NCI-H510A treated with DMSO at 0.1 percent for 48 hours (cell line): ENCODE data around the gene CHST9.
"Not testable (repeated sequence)": the region's sequence is repeated elsewhere in the genome, so short reads cannot be mapped to it uniquely, and the experiment has no call there.

Experiments
- DNase-seq: peaks from one replicate; lab custom pipeline; 2025; lab: John Stamatoyannopoulos, UW

Gene CHST9

GRCh38 chr18:27004056-27004829 lies 180.9 kb downstream of the CHST9 start:
- DNase-seq = no peak

- DNase-seq = no peak
Measured at GRCh38 chr18:26999797-27000196, 185.3 kb downstream of the CHST9 start.

- DNase-seq = no peak
Measured at GRCh38 chr18:26993568-26993967, 191.5 kb downstream of the CHST9 start.

- no peak for DNase-seq
Measured at GRCh38 chr18:26992926-26993325, 192.2 kb downstream of the CHST9 start.

GRCh38 chr18:26989842-26990241 lies 195.3 kb downstream of the CHST9 start:
- DNase-seq = no peak

GRCh38 chr18:26981360-26982082 lies 203.6 kb downstream of the CHST9 start:
- no peak for DNase-seq

GRCh38 chr18:26978812-26979341 lies 206.2 kb downstream of the CHST9 start:
- DNase-seq = no peak

GRCh38 chr18:26977781-26978180 lies 207.3 kb downstream of the CHST9 start:
- DNase-seq = no peak

- no peak for DNase-seq
Measured at GRCh38 chr18:26976206-26976605, 208.9 kb downstream of the CHST9 start.

GRCh38 chr18:26972549-26972948 lies 212.6 kb downstream of the CHST9 start:
- DNase-seq = not testable (repeated sequence)

- DNase-seq = no peak
Measured at GRCh38 chr18:26971409-26971808, 213.7 kb downstream of the CHST9 start.

- no peak for DNase-seq
Measured at GRCh38 chr18:26970637-26971036, 214.5 kb downstream of the CHST9 start.

GRCh38 chr18:26965206-26965605 lies 219.9 kb downstream of the CHST9 start:
- no peak for DNase-seq

- no peak for DNase-seq
Measured at GRCh38 chr18:26963292-26963691, 221.8 kb downstream of the CHST9 start.

- no peak for DNase-seq
Measured at GRCh38 chr18:26961839-26962238, 223.3 kb downstream of the CHST9 start.

- no peak for DNase-seq
Measured at GRCh38 chr18:26960911-26961310, 224.2 kb downstream of the CHST9 start.

- no peak for DNase-seq
Measured at GRCh38 chr18:26956863-26957262, 228.2 kb downstream of the CHST9 start.

GRCh38 chr18:26948703-26949102 lies 236.4 kb downstream of the CHST9 start:
- DNase-seq = no peak

GRCh38 chr18:26943906-26944305 lies 241.2 kb downstream of the CHST9 start:
- DNase-seq = no peak

GRCh38 chr18:26941584-26941983 lies 243.5 kb downstream of the CHST9 start:
- no peak for DNase-seq

GRCh38 chr18:26940744-26941398 lies 244.2 kb downstream of the CHST9 start:
- DNase-seq = no peak

GRCh38 chr18:26931659-26932058 lies 253.4 kb downstream of the CHST9 start:
- no peak for DNase-seq

GRCh38 chr18:26930630-26931029 lies 254.5 kb downstream of the CHST9 start:
- no peak for DNase-seq
